Measurements from ENCODE around the gene DYNC1I1.

The DYNC1I1 gene

DNA sequence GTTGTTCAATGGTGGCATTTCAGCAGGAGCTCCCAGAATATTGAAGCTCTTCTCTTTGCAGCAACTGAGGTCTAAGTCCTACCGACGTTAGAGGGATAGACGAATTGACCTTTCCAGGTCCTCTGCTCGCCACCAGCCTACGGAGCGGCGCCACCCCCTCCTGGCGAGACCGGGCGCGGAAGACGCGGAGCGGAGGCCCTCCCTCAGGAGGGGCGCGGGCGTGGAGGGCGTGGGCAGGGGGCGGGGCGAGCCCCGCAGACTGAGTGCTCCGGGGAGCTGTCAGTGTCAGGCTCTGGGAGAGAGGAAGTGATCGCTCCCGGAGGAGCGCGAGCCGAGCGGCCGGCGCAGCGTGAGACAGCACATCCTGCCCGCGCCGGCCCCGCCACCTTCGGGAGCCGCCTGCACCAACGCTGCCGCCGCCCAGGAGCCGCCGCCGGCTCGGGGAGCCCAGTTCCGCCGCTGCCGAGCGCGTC, at the start of gene DYNC1I1:
Gene DYNC1I1 (plus strand): TSS at position 257 of the 473 bp plus-strand sequence. CDS start 32,176 bp downstream, outside the sequence.
- peak; percentile 52 for DNase-seq

DNA sequence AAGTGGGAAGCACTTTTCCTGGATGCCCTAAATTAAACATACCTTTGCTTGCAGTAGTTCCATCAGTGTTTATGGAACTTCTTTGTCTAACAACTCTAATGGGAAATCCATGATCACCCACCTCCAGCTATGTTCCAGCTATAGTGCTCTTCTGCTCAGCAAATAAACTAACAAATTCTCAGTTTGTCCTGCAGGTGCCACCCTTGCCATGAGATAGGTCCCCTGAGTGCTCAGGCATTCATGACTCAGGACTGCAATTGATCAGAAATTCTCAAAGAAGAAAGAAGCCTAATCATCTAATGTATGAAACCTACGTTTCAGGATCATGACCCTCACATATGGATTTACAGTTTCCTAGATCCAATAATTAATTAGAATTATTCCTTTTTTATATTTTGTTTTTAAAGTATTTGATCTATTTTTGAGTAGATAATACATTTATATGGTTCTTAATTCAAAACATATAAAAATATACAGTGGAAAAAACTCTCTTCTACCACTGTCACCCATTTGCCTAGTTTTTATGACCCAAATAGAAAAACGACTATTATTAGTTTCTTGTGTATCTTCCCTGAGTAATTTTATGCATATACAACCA, 48.7 kb upstream of the DYNC1I1 start:
- peak; percentile 17 for DNase-seq

DNA sequence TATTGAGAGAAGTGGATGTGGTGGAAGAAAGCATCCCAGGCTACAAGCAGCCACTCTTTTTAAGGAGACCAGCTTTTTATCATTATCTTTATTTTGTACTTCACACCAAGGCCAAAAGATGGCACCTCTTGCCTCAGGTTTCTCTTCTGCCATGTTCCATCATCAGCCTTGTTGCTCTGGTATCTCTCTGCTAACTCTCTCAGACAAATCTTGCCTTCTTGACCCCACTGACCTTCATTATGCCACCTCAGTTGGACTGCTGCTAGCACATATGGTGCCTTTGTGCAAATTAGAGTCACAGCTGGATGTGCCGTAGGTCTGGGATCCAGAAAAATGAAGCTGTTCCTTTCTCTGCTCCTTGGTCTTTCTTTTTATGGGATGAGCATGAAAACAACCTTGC, 47.1 kb upstream of the DYNC1I1 start:
- no peak for DNase-seq

DNA sequence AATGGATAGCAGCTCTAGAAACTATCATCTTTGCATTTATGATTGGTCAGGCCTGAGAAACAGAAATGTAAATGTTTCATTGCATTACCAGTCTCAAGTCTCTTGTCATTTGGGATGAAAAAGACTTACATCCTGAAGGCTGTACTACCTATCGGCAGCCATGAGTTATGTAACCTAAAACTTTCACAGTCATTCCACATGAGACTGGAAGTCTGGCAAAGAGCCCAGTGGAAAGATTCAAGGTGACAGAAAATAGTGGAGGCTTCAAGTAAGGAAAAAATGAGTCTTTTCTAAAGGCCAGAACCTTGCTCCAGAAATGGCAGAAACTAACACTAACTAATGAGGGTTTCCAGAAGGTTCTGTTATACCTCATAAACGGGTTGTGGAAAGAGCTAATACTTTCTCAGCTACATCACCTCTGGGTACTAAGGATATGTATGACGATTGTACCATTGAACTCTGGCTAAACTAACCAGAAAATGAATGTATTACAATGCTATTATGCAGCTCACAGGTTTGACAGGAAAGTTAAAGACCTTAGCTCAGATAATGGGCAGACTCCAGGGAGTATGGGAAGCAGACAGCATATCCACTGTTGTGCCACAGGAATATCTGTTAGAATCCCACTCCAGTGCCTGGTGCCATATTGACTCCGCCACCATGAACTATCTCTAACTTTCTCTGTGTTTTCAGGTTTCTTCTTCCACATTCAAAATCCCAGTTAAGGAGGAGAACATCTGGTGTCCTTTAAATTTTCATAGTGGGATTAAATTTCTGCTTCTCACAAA, 41.7 kb upstream of the DYNC1I1 start:
- no peak for DNase-seq

DNA sequence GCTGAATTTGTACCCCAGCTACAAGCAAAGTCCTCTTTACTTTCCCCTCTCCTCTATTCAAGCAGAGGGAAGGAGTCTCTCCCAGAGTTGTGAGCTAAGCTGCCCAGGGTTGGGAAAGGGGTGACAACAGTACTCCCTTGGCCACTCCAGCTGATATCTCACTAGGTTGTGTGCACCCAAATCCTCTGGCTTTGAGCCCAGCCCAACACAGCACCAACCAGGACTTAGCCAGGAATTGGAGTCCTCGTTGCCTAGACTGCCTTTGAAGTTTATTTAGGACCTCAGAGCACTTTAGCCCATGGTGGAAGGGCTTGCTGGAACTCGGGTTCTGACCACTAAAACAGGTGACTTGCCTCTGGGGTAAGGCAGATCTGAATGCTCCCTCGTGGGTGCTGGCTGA, 35.7 kb upstream of the DYNC1I1 start:
- no peak for DNase-seq

DNA sequence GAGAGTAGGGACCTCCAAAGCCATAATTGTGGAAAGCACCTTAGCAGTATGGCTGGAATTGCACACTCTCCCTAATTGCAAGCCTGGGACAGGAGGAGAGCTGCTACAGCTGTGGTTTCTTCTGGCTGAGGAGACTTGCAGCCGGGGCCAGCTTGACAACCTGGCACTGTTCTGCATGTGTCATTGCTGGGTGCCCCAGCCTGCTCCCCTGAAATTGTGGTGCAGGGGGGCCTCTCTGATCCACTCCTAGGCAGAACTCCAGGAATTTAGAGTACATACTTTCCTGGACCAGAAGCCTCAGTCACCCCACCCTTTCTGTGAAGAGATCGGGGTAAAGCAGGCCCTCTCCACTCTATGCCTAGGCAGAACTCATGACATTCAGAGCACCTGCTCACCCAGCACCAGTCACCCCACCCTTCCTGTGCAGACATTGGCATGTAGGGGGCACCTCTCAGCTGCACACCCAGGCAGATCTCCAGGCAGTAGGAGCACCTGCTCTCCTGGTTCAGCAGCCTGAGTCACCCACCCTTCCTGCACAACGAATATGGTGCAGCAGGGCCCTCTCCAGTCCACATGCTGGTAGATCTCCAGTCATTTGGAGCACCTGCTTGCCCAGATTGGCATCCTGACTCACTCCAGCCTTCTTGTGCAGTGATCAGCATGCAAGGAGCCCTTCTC, 34.4 kb upstream of the DYNC1I1 start:
- DNase-seq = no peak

DNA sequence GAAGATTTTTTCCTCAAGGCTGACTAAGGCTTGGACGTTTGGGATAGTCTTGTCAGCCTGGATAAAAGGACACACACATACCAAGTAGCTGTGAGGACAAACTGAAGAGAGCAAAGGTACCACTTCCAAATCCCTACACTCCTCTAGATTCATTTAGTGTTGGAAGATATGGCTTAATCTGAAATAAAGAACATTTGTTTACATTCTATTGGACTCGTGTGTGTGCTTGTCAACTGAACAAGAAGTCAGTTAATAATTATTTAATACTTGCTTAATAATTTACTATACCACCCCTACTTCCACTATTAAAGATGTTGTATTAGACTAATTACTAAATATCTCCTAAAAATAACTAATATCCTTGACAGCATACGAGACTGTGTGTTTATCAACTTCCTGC, 23.3 kb upstream of the DYNC1I1 start:
- DNase-seq = no peak

DNA sequence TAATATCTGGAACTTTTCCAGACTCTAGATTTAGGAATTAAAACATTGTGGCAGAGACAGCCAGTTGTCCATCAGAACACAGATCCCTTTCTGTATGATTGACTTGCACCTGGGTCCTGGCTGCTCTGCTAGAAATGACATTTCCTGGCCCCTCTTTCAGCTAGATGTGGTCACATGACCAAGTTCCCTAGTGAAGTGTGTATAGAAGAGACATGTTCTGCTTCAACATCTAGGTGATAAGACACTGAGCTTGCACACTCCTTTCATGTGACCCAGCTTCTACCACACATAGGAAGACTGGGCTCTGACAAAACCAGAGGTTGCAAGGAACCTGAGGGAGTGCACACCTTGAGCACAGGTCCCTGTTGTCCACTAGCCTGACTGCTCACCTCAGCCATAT, 22.8 kb upstream of the DYNC1I1 start:
- no peak for DNase-seq

DNA sequence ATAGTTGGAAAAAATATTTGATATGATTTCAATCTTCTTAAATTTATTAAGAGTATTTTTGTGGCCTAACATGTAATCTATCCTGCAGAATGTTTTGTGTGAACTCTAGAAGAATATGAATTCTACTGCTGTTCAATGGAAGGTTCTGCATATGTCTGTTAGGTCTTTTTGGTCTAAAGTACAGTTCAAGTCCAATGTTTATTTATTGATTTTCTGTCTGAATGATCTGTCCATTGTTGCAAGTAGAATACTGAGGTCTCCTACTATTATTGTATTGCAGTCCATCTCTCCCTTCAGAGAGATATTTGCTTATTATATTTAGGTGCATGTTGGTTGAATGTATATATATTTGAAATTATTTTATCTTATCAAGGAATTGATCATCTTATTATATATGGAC, 18.9 kb upstream of the DYNC1I1 start:
- no peak for DNase-seq

DNA sequence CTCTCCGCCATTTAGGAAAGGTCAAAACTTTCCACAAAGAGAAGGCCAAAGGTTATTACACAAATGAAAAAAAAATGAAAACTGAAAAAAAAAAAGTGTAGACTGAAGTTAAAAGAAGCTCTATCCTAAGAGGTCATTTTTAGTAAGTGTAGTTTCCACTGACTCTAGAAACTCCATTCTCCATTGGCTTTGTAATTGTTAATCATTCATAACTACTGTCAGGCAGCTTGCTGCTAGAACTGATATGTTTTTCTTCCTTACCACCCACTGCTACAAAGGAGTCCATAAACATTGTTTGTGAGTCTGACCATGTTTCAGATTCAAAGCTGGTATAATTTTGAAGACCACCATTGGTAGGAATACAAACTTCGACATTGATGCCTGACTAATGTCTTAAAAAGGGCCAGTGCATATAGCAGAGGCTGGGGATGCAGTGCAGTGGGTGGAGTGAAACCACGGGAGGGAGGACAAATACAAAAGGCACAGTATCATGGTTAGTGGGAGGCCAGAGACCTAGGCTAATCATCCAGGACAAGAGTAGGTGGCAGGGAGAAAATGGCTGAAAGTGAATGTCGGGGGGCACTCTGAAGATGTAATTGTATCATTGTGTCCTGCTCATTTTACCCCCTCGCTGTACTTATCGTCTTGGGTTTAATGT, 16.9 kb upstream of the DYNC1I1 start:
- no peak for DNase-seq

DNA sequence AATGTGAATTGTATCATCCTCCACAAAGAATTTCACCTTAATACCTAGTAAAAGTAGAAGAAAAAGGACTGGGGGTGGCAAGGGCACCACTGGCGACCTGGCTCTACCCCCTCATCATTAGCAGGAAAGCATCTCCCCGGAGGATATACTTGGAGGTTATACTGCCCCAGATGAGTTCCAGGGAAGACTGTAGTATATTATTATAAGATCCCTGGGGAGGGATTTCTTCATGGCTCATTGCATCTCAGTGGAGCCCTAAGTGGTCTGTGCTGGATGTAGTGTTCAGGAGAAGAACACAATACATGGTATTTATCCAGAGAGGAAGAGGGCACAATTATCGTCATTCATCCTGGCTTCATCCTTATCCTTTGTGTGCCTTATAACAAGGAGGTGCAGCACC, 14.2 kb upstream of the DYNC1I1 start:
- DNase-seq = no peak

DNA sequence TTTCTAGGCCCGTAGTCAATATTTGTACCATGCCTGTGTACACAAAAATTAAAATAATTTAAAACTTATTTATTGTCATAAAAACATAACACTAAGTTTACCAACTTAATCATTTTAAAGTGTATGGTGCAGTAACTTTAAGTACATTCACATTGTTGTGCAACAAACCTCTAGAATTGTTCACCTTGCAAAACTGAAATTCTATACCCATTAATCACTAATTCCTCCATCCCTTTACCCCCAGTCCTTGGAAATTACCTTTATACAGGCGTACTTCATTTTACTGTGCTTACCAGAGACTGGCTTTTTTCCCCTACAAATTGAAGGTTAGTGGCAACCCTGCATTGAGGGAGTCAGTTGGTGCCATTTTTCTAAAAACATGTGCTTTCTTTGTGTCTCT, 6.3 kb upstream of the DYNC1I1 start:
- no peak for DNase-seq

DNA sequence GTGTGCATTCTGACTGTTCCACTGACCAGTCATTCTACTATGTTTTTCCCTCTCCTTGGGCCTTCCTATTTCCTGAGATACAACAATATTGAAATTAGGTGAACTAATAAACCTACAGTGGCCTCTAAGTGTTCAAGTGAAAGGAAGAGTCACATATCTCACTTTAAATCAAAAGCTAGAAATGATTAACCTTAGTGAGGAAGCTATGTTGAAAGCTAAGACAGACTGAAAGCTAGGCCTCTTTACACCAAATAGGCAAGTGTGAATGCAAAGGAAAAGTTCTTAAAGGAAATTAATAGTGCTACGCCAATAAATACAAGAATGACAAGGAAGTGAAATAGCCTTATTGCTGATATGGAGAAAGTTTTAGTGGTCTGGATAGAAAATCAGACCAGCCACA, 5.7 kb upstream of the DYNC1I1 start:
- no peak for DNase-seq

DNA sequence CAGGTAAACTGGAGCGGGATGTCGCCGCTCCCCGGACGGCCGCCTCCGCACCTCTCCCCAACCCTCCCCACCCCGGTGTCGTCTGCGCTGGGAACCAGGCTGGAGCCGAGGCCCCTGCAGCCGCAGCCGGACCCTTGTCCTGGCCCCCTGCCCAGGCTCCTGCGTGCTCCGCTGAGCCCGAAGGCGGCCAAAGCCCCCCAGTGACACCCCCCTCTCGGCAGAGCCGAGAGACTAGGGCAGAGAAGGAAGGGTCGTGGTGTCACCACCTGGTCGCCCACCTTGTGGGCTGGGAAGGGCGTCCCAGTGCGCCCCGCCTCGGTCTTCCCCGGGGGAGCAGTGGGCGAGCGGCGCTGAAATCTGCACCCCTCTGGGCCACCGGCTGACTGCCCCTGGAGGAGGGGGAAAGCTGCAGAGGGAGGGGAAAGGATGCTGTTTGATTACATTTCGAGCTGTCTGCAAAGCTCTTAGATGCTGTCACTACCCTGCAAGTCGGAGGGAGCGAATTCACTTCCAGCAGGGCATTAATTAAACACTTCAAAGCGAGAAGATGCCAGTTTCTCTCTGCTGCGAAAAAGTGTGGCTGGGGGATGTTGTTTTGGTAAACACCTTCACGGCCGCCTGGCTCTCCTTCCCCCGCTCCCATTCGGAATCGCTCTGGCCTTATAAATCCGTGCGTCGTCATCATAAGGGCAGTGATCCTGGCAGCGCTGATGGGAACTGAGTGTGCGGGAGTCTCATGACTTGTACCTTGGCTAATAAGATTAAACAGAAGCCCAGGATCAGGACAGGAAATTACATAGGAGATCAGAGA, 622 bp downstream of the DYNC1I1 start:
- no peak for DNase-seq

DNA sequence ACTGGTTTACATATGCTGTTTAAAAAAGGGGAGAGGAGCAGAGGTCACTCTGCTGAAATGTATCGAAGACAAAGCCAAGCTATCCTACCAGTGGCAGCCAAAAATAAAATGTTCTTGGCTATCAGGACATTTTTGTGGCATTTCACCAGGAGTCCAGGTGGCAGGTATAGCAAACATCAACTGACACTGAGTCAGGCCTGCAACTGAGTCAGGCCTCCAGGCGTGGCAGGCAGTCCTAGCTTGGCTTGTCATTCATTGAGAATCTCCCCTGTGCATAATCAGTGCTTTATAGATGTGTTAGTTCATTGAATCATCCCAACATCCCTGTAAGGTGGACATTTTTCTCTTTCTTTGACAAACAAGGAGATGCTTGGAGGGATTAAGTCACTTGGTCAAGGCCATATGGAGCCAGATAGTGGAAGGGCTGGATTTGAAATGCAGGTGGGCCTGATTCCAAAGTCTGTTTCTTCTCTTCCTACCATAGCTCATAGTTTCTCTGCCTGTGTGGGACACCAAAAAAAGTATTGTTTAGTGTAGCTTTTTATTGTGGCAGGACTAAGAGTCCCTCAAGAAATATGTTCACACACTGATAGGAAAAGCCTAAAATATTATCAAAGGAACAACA, 4.3 kb downstream of the DYNC1I1 start:
- DNase-seq = no peak

DNA sequence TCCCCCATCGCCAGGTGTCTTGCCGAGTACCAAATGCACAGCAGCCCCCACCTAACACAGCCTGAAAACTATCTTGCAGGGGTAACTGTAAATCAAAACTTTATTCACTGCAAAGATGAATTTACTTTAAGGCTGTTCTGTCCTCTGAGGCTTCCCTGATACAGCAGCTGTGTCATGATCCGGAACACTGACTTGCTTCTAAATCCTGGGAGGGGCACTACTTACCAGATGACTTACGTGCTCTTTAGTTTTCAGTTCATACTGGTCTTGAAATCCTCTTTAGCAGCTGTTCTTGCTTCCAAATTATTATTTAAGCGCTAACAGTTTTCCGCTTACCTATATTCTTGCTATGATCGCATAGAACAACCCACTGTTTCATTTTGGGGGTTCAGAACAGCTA, 4.9 kb downstream of the DYNC1I1 start:
- DNase-seq = no peak

DNA sequence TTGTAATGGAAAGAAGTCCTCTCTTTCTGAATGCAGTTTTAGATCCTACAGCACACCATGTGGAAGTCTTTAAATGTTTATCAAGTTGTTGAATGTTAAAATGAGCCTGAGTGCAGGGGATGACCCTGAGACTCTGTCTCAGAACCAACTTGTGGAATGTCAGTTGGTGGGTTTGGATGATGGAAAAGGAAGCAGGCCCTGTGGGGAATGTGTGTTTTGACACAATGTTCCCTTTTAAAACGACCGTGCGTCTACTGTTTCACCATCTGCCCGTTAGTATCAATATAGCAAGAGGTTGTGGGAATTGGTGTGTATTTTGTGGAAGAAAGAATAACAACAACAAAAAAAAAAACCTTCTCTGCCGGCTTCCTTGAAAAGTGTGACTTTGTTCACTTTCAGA, 8.3 kb downstream of the DYNC1I1 start:
- DNase-seq = no peak

DNA sequence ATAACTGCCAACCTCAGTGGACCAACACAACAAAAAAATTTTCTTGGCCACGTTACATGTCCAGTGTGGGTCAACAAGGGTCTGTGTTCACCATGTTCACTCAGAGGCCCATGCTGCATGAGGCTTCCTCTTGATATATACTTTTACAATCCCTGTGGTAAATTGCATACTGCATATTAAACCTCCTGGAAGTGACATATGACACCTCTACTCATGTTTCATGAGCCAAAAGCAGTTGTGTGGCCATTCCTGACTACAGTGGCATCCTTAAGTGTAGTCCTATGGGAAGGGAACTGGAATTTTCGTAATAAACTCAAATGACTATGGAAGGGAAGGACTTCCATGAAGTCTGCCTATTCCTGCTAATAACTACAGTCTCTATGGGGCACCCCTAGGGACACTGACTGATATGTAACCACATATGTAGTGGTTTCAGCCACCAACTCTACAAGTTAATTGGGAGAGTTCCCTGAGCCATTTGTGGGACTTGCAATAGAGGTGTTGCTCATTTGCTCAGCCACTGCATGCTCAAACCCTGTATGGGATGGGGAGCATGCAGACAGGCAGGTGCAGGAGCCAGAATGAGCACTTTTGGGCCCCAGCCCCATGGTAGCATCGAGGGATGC, 9.7 kb downstream of the DYNC1I1 start:
- no peak for DNase-seq

DNA sequence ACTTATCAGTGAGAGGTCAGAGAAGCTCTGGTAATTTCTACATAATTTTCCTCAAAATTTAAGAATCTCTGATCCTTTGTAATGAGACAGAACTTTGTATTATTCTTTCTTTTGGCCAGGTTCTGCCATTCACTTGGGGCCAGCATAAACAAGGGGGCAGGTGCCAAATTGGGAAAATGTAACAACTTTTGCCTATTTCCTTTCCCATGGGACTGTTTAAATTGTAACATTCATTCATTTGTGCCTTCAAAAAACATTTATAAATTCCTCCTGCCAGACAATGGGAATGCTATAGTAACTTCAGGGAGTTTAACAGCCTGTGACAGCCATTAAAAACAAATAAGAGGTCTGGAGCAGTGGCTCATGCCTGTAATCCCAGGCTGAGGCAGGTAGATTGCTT, 12.4 kb downstream of the DYNC1I1 start:
- no peak for DNase-seq

DNA sequence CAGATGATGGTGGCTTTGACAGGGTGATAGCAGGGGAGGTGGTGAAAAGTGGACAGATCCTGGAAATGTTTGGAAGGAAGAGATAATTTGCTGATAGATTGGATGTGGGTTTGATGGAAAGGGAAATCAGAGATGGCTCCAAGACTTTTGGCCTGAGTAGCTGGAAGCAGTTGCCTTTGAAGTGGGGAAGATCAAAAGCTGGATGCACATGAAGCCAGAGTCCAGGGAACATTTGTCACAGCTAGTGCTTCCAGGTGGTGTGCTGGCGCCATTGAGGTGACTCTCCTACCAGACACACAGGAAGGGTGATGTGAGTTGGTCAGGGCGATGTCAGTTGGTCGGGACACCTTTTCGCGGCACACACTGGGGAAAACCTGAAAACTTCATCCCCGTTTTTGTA, 15.9 kb downstream of the DYNC1I1 start:
- no peak for DNase-seq

DNA sequence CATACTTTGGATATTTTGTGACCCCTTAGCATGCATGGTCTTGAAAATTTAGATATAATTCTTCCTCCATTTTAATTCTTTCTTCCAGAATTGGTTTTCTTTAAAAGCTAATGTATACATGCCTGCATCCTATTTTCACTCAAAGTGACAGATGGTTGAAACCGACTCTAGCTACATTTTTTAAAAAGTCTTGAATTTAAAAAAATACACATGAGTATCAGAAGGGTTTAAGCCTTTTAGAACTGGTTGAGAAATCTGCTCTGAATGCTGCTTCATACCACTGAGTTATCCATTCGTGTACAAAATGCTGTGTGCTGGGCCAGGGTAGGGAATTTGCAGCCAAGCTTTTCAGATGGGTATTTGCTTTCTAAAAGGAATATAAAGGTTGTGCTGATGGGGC, 16.5 kb downstream of the DYNC1I1 start:
- no peak for DNase-seq

DNA sequence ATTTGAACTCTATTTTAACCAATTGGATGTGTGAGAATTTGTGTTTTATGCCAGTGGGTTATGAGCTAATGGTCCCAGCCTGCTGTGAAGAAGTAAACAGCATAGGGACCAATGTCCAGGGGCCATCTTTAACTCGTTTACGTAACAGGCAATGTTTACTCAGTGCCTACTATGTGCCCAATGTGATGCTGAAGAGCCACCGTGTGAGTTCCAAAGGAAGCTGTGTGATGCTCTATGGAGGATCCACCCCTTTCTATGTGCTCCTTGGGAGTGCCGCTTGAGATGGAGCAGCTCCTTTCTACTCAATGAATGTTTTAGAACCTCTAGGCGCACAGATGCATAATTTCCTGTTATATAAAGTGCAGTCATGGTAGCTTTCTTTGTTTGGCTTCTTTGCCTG, 21.3 kb downstream of the DYNC1I1 start:
- no peak for DNase-seq

All from fibroblast of skin of right quadriceps (primary cell).